Muscle of leg (tissue), 11 donors: ENCODE measurements around the gene PAQR7. TPM values are rescaled to one million over a fixed set of nuclear protein-coding genes. Genes with fewer than 3 reads are reported as not detected.
"Not testable (repeated sequence)": the region's sequence is repeated elsewhere in the genome, so short reads cannot be mapped to it uniquely, and the experiment has no call there.

Source experiments
- DNase-seq: peaks from one replicate; pipeline ENCODE4 v3.0.0; 2013
- H3K27ac ChIP-seq: one replicate; pipeline ENCODE4 v1.5.1; 2013; ENCODE audit warnings: mild to moderate bottlenecking, low read length, control low read depth
- H3K27me3 ChIP-seq: one replicate; pipeline ENCODE4 v1.6.1; 2013; ENCODE audit warnings: low read length; ENCODE audit not compliant: control insufficient read depth, insufficient read depth
- H3K36me3 ChIP-seq: one replicate; pipeline ENCODE4 v1.6.1; 2013; ENCODE audit warnings: low read length; ENCODE audit not compliant: control insufficient read depth, insufficient read depth
- H3K4me1 ChIP-seq: one replicate; pipeline ENCODE4 v1.6.1; 2013; ENCODE audit warnings: low read length; ENCODE audit not compliant: control insufficient read depth, insufficient read depth
- H3K4me3 ChIP-seq: one replicate; pipeline ENCODE4 v1.5.1; 2013; ENCODE audit warnings: low read length, control low read depth
- H3K9me3 ChIP-seq: replicated peaks from 2 replicates; pipeline ENCODE4 v1.6.1; 2013; ENCODE audit warnings: low read depth, low read length; ENCODE audit not compliant: control insufficient read depth
- WGBS: methylation state at CpG from one replicate; pipeline ENCODE4 v1.1.5; 2013; ENCODE audit warnings: missing lambda C conversion rate; ENCODE audit not compliant: insufficient coverage; 5-methylcytosine and 5-hydroxymethylcytosine counted together
- polyA plus RNA-seq, 8 donors: library from polyadenylated mRNA; unstranded; fragments of 120-200 nt; gene quantifications; one replicate each; pipeline versions ENCODE4 v1.2.1 to v1.2.3, GENCODE V29; 2013; ENCODE audit warnings: inconsistent platforms in 1 of 8, low replicate concordance in 1 of 8; ENCODE audit not compliant: insufficient read length in 8 of 8, insufficient read depth in 1 of 8
- total RNA-seq: library from RNA; stranded (reverse); fragments of 120-200 nt; gene quantifications from one replicate; pipeline ENCODE4 v1.2.4, GENCODE V29; 2013

PAQR7 gene
- total and polyA plus RNA-seq, 9 donors, result 5.8 to 10.8 (median 7.5) TPM

DNA sequence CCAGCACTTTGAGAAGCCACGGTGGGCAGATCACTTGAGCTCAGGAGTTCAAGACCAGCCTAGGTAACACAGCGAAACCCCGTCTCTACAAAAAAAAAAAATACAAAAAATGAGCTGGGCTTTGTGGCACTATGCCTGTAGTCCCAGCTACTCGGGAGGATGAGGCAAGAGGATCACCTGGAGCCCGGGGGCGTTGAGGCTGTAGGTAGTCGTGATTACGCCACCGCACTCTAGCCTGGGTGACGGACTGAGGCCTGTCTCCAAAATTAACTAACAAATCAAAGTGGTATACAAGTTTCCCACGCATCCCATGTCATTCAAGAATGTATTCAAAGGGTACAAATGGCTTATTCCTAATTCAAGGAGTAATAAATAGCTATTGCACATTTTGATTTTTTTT is 18.7 kb downstream of the PAQR7 start:
- Histone ChIP-seq H3K4me1 (peaks cover 8% of the 10 kb centered on the region), H3K27me3 (no peaks in the 10 kb centered on the region), H3K9me3 (no peaks in the 10 kb centered on the region), H3K27ac (no peak overlapping the region), H3K4me3 (no peak overlapping the region), H3K36me3 (no peaks in the 10 kb centered on the region)
- 86% methylated on average over 4 of the region's 11 CpGs for WGBS
- no peak for DNase-seq

DNA sequence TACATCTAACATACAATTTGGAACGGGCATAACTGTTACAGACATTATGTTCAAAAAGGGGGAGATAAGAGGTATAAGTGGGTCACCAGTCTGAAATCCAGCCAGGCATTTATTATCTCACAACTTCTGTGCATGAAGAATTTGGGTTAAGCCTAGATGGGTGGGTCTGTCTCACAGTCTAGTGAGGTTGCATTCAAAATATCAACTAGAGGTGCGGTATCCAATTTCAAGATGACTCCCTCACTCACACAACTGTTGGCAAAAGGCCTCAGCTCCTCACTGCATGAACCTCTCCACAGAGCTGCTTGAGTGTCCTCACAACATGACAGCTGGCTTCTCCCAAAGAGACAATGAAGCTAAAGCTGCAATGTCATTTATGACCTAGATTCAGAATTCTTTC is 21.0 kb downstream of the PAQR7 start:
- Histone ChIP-seq H3K27me3 (no peaks in the 10 kb centered on the region), H3K4me1 (peaks cover 7% of the 10 kb centered on the region), H3K27ac (no peak overlapping the region), H3K4me3 (no peak overlapping the region), H3K9me3 (no peaks in the 10 kb centered on the region), H3K36me3 (no peaks in the 10 kb centered on the region)
- no CpG with 5 or more reads among the region's 2 CpGs for WGBS
- no peak for DNase-seq

DNA sequence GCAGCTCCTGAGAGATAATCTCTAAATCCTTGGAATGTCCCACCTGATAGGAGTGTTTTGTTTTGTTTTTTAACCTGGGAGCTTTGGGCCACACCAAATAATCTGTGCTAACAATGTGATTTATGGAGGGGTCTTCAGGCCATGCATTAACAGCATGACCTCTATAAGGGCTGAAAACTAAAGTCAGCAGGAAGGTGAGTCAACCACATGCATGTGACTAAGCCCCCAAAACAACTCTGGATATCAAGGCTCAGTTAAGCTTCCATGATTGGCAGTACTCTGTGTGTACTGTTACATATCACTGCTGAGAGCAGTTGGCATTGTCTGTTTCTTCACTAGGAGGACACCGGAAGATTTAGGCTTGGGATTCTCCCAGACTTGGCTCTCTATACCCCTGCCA is 27.0 kb downstream of the PAQR7 start:
- H3K27ac ChIP-seq, result no peak overlapping the region
- no peaks in the 10 kb centered on the region for H3K4me1 ChIP-seq
- 80% methylated on average over 1 of the region's 1 CpG for WGBS
- no peak overlapping the region for H3K4me3 ChIP-seq
- H3K36me3 ChIP-seq, result no peaks in the 10 kb centered on the region
- no peaks in the 10 kb centered on the region for H3K9me3 ChIP-seq
- DNase-seq, result no peak
- H3K27me3 ChIP-seq, result no peaks in the 10 kb centered on the region

DNA sequence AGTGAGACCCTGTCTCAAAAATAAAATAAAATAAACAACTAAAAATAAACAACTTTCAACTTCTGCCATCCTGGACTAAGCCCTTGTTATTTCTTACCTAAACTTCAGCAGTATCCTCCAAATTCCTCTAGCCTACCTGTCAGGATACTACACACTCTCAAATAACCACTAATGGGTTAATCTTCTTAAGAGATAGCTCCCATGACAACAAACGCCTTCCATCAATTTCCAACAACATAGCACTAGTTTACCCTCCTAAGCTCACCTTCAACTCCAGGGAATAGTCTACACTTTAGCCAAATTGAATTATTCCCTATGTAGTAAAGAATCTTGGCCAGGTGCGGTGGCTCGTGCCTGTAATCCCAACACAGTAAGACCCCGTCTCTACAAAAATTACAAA is 27.6 kb downstream of the PAQR7 start:
- Histone ChIP-seq H3K27ac (no peak overlapping the region), H3K9me3 (no peaks in the 10 kb centered on the region), H3K27me3 (no peaks in the 10 kb centered on the region), H3K4me1 (no peaks in the 10 kb centered on the region), H3K36me3 (no peaks in the 10 kb centered on the region), H3K4me3 (no peak overlapping the region)
- DNase-seq, result no peak
- WGBS, result 60% methylated on average over 1 of the region's 4 CpGs

DNA sequence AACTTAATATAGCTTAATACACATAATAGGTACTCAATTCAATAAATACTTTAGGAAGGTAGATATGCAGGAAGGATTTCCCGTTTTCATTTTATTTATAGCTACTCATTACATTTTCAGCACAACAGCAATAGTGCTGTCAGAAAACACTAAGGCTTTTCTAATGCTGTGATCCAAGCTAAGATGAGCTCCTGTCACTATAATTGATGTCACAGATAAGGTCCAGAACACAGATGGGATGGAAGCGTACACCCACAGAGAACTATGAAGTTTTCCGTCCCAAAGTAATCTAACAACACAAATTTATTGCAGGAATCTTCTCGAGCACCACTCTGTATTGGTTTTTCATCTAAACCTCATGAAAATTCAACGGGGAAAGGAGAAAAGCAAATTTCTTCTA is 29.8 kb downstream of the PAQR7 start:
- Histone ChIP-seq H3K36me3 (no peaks in the 10 kb centered on the region), H3K9me3 (no peaks in the 10 kb centered on the region), H3K4me1 (no peaks in the 10 kb centered on the region), H3K27ac (no peak overlapping the region), H3K27me3 (no peaks in the 10 kb centered on the region), H3K4me3 (no peak overlapping the region)
- 88% methylated on average over 2 of the region's 5 CpGs for WGBS
- no peak for DNase-seq

DNA sequence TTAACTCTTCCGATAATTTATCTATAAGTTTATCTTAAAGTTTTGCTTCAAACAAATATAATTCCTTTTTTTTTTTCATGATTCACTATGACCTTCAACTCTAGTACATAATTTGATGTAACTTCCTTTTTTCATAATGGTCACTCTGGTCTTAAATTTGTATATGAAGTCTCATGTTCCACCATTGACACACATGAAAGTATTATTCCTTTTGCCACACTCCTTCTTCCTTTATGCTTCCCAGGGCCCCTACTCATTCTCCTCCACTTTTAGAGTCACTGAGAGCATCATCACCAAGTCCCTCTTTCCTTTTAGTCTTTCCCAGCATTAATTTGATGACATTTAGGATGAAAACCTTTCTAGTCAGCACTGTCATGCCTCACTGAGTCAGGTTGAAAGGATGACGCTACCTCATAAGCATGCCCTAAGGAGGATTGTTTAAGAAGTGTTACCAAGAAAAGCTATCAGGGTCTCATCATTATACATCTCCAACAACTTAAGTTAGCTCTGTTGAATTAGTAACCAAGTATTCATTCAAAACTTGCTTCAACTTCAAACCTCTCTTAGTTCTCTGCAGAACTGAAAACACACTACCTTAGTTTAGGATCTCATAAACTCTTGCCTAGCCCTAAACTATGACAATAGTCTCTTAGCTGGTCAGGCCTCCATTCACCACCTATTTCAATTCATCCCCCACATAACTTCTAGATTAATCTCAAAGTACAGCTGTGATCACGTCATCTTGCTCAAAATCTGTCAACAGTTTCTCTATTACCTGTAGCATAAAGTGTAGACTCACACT is 30.8 kb downstream of the PAQR7 start:
- H3K9me3 ChIP-seq, result no peaks in the 10 kb centered on the region
- no peaks in the 10 kb centered on the region for H3K27me3 ChIP-seq
- H3K27ac ChIP-seq, result no peak overlapping the region
- no peaks in the 10 kb centered on the region for H3K4me1 ChIP-seq
- WGBS, result 79% methylated on average over 1 of the region's 3 CpGs
- no peak for DNase-seq
- no peaks in the 10 kb centered on the region for H3K36me3 ChIP-seq
- no peak overlapping the region for H3K4me3 ChIP-seq

DNA sequence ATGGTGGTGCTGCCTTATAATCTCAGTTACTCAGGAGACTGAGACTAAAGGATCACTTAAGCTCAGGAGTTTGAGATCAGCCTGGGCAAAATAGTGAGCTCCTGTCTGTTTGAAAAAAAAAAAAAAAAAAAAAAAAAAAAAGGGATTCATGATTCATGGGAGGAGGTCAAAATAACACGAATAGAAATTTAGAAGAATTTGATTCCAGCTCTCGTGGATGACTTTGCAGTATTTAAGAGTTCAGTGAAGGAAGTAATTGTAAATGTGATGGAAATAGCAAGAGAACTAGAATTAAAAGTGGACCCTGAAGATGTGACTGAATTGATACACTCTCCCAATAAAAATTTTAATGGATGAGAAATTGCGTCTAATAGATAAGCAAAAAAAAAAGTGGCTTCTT is 32.0 kb downstream of the PAQR7 start:
- H3K9me3 ChIP-seq, result no peaks in the 10 kb centered on the region
- no CpG with 5 or more reads among the region's 3 CpGs for WGBS
- no peaks in the 10 kb centered on the region for H3K27me3 ChIP-seq

DNA sequence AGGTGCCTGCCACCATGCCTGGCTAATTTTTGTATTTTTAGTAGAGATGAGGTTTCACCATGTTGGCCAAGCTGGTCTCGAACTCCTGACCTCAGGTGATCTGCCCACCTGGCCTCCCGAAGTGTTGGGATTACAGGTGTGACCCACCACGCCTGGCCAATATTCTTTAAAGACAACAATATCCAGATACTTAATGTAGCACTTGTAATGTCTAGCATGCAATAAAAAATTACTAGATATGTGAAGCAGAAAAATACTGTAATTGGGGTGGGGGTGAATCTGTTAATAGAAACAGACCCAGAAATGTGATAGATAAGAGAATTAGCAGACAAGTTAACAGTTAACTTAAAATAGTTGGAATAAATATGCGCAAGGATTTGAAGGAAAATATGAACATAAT is 35.7 kb downstream of the PAQR7 start:
- H3K27me3 ChIP-seq, H3K4me3 ChIP-seq, H3K36me3 ChIP-seq, H3K9me3 ChIP-seq, H3K4me1 ChIP-seq, H3K27ac ChIP-seq, DNase-seq: not testable (repeated sequence)
- WGBS, result 100% methylated on average over 1 of the region's 4 CpGs

More for the DNA sequence above, 32.0 kb downstream of the PAQR7 start:
- Histone ChIP-seq H3K4me3 (no peak overlapping the region), H3K27ac (no peak overlapping the region), H3K36me3 (no peaks in the 10 kb centered on the region), H3K4me1 (no peaks in the 10 kb centered on the region)
- DNase-seq, result no peak

DNA sequence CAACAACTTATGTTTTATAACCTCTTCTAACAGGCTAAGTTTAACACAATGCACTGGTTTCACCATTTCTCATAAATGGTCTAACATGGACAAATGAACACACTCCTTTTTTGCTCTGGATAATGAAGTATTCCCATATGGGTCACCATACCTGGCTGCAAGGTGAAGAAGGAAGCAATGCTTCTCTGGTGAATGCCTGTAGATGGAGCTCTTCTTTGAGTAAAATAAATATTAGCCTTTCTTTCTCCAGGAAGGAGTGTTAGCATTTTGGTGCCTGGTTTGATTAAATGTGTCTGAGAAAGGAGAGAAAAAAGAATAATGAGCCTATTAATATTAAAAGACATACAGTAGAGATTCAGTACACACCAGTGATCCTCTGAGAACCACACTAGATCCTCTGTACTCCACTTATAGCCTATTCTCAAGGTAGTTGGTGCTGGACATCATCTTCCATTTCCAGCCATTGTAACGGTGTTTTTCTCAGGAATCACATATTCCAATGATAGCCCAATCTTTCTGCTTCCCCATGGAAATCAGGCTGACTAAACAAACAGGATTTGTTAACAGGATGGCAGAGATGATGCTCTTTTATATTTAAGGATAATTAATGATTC is 38.1 kb downstream of the PAQR7 start:
- no peak overlapping the region for H3K27ac ChIP-seq
- no peaks in the 10 kb centered on the region for H3K4me1 ChIP-seq
- DNase-seq, result no peak
- H3K27me3 ChIP-seq, result no peaks in the 10 kb centered on the region
- H3K36me3 ChIP-seq, result peaks cover 30% of the 10 kb centered on the region
- no peak overlapping the region for H3K4me3 ChIP-seq
- H3K9me3 ChIP-seq, result no peaks in the 10 kb centered on the region
- WGBS, result no CpG with 5 or more reads among the region's 1 CpG

DNA sequence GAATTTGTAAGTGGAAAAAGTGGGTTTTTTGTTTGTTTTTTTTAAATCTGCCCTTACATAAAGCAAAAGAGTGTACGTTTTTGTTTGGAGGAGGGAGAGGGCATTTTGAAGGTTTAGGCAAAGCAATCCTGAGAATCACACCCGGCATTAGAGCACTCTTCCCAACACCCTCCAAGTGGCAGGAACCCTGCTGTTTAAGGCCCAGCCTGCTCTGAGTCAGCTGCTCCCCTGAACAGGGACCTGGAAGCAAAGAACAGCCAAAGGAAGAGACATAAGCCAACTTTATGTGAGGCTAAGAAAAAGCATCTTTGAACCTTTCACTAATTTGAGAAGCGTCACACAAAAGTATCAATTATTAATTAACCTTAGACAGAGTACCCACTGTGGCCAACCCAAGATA is 38.8 kb downstream of the PAQR7 start:
- no peaks in the 10 kb centered on the region for H3K4me1 ChIP-seq
- no peak for DNase-seq
- H3K36me3 ChIP-seq, result peaks cover 36% of the 10 kb centered on the region
- H3K27me3 ChIP-seq, result no peaks in the 10 kb centered on the region
- WGBS, result 91% methylated on average over 1 of the region's 3 CpGs
- no peak overlapping the region for H3K27ac ChIP-seq
- H3K4me3 ChIP-seq, result no peak overlapping the region
- H3K9me3 ChIP-seq, result no peaks in the 10 kb centered on the region
